Endothelial cell (in vitro differentiated cells): Measurements from ENCODE around the gene PRKAG3. TPM values are rescaled to one million over a fixed set of nuclear protein-coding genes. Genes with fewer than 3 reads are reported as not detected.

Experiments
- DNase-seq: peaks from one replicate; pipeline ENCODE4 v3.0.0; 2021; ENCODE audit warnings: low spot score
- H3K27ac Mint-ChIP-seq: one replicate; pipeline ENCODE4 v1.8.0; 2021; ENCODE audit warnings: mixed read lengths, inconsistent platforms; ENCODE audit not compliant: unreplicated experiment
- H3K27me3 Mint-ChIP-seq: one replicate; pipeline ENCODE4 v1.8.0; 2021; ENCODE audit warnings: mild to moderate bottlenecking, moderate library complexity, mixed read lengths, inconsistent platforms; ENCODE audit not compliant: unreplicated experiment
- H3K36me3 Mint-ChIP-seq: one replicate; pipeline ENCODE4 v1.8.0; 2021; ENCODE audit warnings: mild to moderate bottlenecking, low read depth, mixed read lengths, inconsistent platforms; ENCODE audit not compliant: unreplicated experiment
- H3K4me1 Mint-ChIP-seq: one replicate; pipeline ENCODE4 v1.8.0; 2021; ENCODE audit warnings: mild to moderate bottlenecking, mixed read lengths, inconsistent platforms; ENCODE audit not compliant: unreplicated experiment
- H3K4me3 Mint-ChIP-seq: one replicate; pipeline ENCODE4 v1.8.0; 2021; ENCODE audit warnings: mild to moderate bottlenecking, mixed read lengths, inconsistent platforms; ENCODE audit not compliant: unreplicated experiment
- H3K9me3 Mint-ChIP-seq: one replicate; pipeline ENCODE4 v1.8.0; 2021; ENCODE audit warnings: mixed read lengths, inconsistent platforms; ENCODE audit not compliant: unreplicated experiment
- CTCF ChIP-seq: fragments of 200-600 bp; sonication (generic); IDR thresholded peaks from one replicate; pipeline ENCODE4 v1.5.0; 2021; ENCODE audit warnings: antibody characterized with exemption; ENCODE audit not compliant: unreplicated experiment
- total RNA-seq: library from RNA; stranded (reverse); fragmentation: NEBNext Ultra II Directional; extraction: Animal tissue kit (Norgen Biotek cat#: 25700); gene quantifications from one replicate; pipeline ENCODE4 v1.2.1, GENCODE V29; 2021; ENCODE audit not compliant: unreplicated experiment

PRKAG3 gene
- total RNA-seq, 1 donor from 2014 or later = not detected

- no peak for TF ChIP-seq CTCF
- Mint-ChIP-seq H3K27me3 (peaks cover 48% of the 10 kb centered on the region), H3K9me3 (no peaks in the 10 kb centered on the region), H3K4me1 (peaks cover 16% of the 10 kb centered on the region), H3K27ac (no peak overlapping the region), H3K36me3 (peaks cover 5% of the 10 kb centered on the region), H3K4me3 (no peak overlapping the region)
- no peak for DNase-seq
Observed at GRCh38 chr2:218875692-218876246, 44.2 kb upstream of the PRKAG3 start.

- no peaks in the 10 kb centered on the region for H3K9me3 Mint-ChIP-seq
- H3K27ac Mint-ChIP-seq = no peak overlapping the region
- H3K4me1 Mint-ChIP-seq = peaks cover 12% of the 10 kb centered on the region
- peaks cover 5% of the 10 kb centered on the region for H3K36me3 Mint-ChIP-seq
- H3K27me3 Mint-ChIP-seq = peaks cover 48% of the 10 kb centered on the region
- DNase-seq = no peak
- H3K4me3 Mint-ChIP-seq = no peak overlapping the region
- no peak for TF ChIP-seq CTCF
Observed at GRCh38 chr2:218873359-218874194, 42.0 kb upstream of the PRKAG3 start.

GRCh38 chr2:218872645-218873358, 41.2 kb upstream of the PRKAG3 start:
- Mint-ChIP-seq H3K27me3 (peaks cover 48% of the 10 kb centered on the region), H3K36me3 (peaks cover 5% of the 10 kb centered on the region), H3K4me3 (no peak overlapping the region), H3K4me1 (peaks cover 12% of the 10 kb centered on the region), H3K9me3 (no peaks in the 10 kb centered on the region), H3K27ac (no peak overlapping the region)
- no peak for DNase-seq
- TF ChIP-seq CTCF = no peak

GRCh38 chr2:218871345-218872302, 40.0 kb upstream of the PRKAG3 start:
- DNase-seq = no peak
- peaks cover 12% of the 10 kb centered on the region for H3K4me1 Mint-ChIP-seq
- H3K4me3 Mint-ChIP-seq = no peak overlapping the region
- no peaks in the 10 kb centered on the region for H3K9me3 Mint-ChIP-seq
- no peak for TF ChIP-seq CTCF
- H3K27ac Mint-ChIP-seq = no peak overlapping the region
- H3K36me3 Mint-ChIP-seq = peaks cover 5% of the 10 kb centered on the region
- peaks cover 51% of the 10 kb centered on the region for H3K27me3 Mint-ChIP-seq
